NT2/D1 (cell line): ENCODE results near the gene SCN7A.
"Not testable (repeated sequence)": the region's sequence is repeated elsewhere in the genome, so short reads cannot be mapped to it uniquely, and the experiment has no call there.

Experiments used
- DNase-seq: peaks from one replicate; pipeline ENCODE4 v3.0.0-alpha.2; 2011; ENCODE audit warnings: low read depth, low spot score
- H3K27me3 ChIP-seq: 2 replicates; pipeline ENCODE4 v1.6.0; 2011; ENCODE audit warnings: mild to moderate bottlenecking; ENCODE audit not compliant: insufficient read length, insufficient read depth
- H3K36me3 ChIP-seq: 2 replicates; pipeline ENCODE4 v1.6.1; 2011; ENCODE audit warnings: mild to moderate bottlenecking, low read length, mixed read lengths; ENCODE audit not compliant: insufficient read depth, insufficient read length
- H3K4me1 ChIP-seq: 2 replicates; pipeline ENCODE4 v1.5.1; 2011; ENCODE audit not compliant: insufficient read depth, insufficient read length
- H3K4me3 ChIP-seq: 2 replicates; pipeline ENCODE4 v1.5.1; 2011; ENCODE audit warnings: low read depth; ENCODE audit not compliant: insufficient read length
- H3K9ac ChIP-seq: 2 replicates; pipeline ENCODE4 v1.6.0; 2011; ENCODE audit warnings: low read depth; ENCODE audit not compliant: insufficient read length
- H3K9me3 ChIP-seq: 2 replicates; pipeline ENCODE4 v1.5.1; 2011; ENCODE audit warnings: mild to moderate bottlenecking, low read length; ENCODE audit not compliant: insufficient read depth
- SUZ12 ChIP-seq: IDR thresholded peaks from 2 replicates; pipeline ENCODE4 v1.6.1; 2011; ENCODE audit not compliant: insufficient read length, insufficient read depth; ENCODE audit errors: extremely low read depth
- YY1 ChIP-seq: IDR thresholded peaks from 2 replicates; pipeline ENCODE4 v1.6.1; 2011; ENCODE audit not compliant: insufficient read length, insufficient read depth
- ZNF274 ChIP-seq: IDR thresholded peaks from 2 replicates; pipeline ENCODE4 v1.6.1; 2011; ENCODE audit warnings: mild to moderate bottlenecking, low read depth, low read length

SCN7A gene

DNA sequence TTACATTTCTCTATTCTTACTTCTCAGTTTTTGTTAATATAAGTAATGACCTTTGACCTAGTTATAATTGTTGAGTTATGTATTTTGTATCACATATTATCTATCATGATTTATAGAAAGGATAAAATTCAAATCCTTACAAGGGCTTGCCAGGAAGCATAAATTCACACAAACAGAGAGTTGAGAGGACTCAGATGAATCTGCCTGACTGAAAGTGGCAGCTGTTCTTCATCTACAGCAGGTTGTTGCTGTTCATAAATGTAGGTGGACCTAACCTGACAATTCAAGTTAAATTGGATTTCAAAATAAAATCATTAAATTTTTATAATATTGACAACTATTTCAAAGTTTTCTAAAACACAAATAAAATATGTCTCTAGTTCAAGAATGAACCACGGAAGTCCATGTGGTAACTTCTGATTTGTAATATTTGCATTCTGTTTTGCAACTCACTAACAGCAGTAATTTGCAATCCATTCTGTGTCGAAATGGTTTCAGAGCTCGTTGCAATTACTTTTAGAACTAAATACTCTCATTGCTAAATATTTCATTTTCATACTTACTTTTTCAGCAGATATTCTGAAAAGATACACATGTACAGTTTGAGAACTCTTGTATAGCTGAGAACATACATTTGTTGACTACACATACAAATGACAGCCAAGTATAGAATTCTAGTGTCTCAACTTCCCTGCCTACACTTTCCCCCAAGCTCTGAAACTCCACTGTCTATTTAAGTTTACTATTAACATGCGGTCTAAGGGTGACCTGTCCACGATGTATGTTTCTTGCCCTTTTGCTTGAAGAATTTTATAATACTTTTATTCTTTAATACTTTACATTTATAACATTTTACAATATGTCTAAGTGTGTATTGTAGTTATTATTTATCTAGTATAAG, 25.7 kb downstream of the SCN7A start:
- DNase-seq = no peak
- Histone ChIP-seq H3K36me3 (no peaks in the 10 kb centered on the region), H3K4me1 (no peaks in the 10 kb centered on the region), H3K4me3 (no peak overlapping the region), H3K27me3 (no peaks in the 10 kb centered on the region), H3K9me3 (no peaks in the 10 kb centered on the region), H3K9ac (no peak overlapping the region)
- TF ChIP-seq SUZ12 = no peak
- TF ChIP-seq ZNF274 = no peak
- no peak for TF ChIP-seq YY1

DNA sequence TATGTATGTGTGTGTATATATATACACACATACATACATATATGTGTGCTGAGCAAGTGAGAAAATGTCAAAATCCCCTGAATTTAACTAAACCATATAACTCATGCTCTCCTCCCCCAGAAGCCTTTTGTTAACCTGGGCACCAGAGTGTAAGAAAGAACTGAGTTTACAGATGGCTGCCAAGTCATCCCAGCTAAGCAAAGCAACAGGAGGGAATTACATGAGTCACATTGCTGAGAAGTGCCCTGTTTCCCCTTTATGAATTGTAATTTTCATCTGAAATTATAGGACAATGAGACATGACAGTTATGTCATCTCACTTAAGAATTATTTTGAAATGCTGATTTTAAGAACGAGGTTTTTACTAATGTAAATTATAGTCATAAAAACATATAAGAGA, 29.9 kb downstream of the SCN7A start:
- Histone ChIP-seq H3K27me3 (no peaks in the 10 kb centered on the region), H3K36me3 (no peaks in the 10 kb centered on the region), H3K9me3 (no peaks in the 10 kb centered on the region), H3K4me3 (no peak overlapping the region), H3K4me1 (no peaks in the 10 kb centered on the region), H3K9ac (no peak overlapping the region)
- no peak for DNase-seq
- no peak for TF ChIP-seq ZNF274
- no peak for TF ChIP-seq YY1
- TF ChIP-seq SUZ12 = no peak

DNA sequence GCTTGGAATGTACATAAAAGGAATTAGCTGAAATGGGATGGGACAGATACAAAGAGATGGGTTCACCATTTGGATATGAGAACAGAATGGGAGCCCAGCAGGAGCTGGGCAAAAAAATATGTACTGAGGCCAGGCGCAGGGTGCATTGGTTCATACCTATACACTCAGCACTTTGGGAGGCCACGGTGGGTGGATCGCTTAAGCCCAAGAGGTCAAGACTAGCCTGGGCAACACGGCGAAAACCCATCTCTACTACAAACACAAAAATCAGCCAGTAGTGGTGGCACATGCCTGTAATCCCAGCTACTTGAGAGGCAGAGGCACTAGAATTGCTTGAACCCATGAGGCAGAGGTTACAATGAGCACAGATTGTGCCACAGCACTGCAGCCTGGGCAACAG, 30.4 kb downstream of the SCN7A start:
- Histone ChIP-seq H3K4me1 (no peaks in the 10 kb centered on the region), H3K9me3 (no peaks in the 10 kb centered on the region), H3K9ac (no peak overlapping the region), H3K4me3 (no peak overlapping the region), H3K27me3 (no peaks in the 10 kb centered on the region), H3K36me3 (no peaks in the 10 kb centered on the region)
- DNase-seq = no peak
- TF ChIP-seq SUZ12 (no peak), ZNF274 (no peak), YY1 (no peak)

DNA sequence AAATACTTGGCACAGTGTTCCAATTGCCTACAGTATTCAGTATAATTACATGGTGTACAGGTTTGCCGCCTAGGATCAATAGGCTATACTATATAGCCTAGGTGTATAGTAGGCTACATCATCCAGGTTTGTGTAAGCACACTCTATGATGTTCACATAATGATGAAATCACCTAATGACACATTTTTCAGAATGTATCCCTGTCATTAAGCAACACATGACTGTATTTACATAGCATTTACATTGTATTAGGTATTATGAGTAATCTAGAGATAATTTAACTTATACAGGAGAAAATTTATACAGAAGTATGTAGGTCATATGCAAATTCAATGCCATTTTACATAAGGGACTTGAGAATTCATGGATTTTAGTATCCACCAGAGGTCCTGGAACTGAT, 35.4 kb downstream of the SCN7A start:
- no peaks in the 10 kb centered on the region for H3K27me3 ChIP-seq
- no peak for DNase-seq
- no peak for TF ChIP-seq YY1
- no peak for TF ChIP-seq ZNF274
- TF ChIP-seq SUZ12 = no peak
- H3K4me3 ChIP-seq = no peak overlapping the region
- no peak overlapping the region for H3K9ac ChIP-seq
- H3K9me3 ChIP-seq = no peaks in the 10 kb centered on the region
- H3K36me3 ChIP-seq = no peaks in the 10 kb centered on the region
- no peaks in the 10 kb centered on the region for H3K4me1 ChIP-seq

DNA sequence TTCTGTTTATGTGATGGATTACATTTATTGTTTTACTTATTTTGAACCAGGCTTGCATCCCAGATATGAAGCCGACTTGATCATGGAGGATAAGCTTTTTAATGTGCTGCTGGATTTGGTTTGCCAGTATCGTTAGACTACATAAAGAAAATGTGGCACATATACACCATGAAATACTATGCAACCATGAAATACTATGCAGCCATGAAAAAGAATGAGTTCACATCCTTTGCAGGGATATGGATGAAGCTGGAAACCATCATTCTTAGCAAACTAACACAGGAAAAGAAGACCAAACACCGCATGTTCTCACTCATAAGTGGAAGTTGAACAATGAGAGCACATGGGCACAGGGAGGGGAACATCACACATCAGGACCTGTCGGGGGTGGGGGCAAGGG, 38.2 kb downstream of the SCN7A start:
- H3K9me3 ChIP-seq, H3K27me3 ChIP-seq, H3K4me3 ChIP-seq, DNase-seq, H3K9ac ChIP-seq, H3K4me1 ChIP-seq, H3K36me3 ChIP-seq: not testable (repeated sequence)

DNA sequence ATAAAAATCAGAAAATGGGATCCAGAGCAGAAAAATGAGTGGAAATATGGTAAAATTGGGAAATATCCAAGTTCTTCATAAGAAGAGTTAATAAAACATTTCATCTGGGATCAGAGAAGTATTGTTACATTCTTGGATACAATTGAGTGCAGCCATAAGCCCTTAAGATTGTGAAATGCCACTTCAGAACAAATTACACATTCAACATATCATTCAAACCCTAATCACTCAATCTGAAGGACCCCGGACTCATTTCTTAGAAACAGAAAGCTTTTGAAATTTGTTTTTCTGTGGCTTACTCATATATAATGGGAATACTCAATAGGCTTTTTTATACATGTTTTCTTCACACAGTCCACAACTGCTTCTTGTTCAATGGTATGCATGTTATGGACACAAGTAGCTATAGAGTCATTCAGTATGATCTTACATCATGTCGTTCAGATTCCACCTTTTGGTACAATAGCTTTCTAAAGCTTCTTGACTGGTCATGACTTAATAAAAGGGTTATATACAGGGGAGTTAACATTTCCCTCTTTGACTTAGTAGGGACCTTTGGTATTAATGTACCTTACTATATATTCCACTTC, 39.9 kb downstream of the SCN7A start:
- Histone ChIP-seq H3K9ac (no peak overlapping the region), H3K9me3 (no peaks in the 10 kb centered on the region), H3K4me3 (no peak overlapping the region), H3K4me1 (no peaks in the 10 kb centered on the region), H3K36me3 (no peaks in the 10 kb centered on the region), H3K27me3 (no peaks in the 10 kb centered on the region)
- no peak for DNase-seq
- TF ChIP-seq ZNF274 (no peak), SUZ12 (no peak), YY1 (no peak)

DNA sequence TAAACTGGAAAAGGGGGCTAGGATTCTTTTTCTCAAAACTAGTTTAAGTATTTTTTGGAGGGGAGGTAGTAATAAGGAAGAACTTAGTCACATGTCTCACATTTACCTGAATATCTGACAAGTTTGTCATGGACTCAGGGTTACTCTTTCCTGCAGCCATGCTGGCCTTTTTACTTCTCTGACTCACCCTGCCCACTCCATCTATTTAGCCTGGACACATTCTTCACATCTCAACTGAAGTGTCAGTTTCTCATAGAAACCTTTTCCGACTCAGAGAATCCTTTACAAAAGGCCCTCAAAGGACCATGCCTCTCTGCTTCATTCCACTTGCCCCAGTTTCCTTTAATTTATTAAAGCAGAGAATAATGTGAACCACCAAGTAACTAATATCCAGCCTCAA, 42.6 kb downstream of the SCN7A start:
- Histone ChIP-seq H3K9ac (no peak overlapping the region), H3K4me1 (no peaks in the 10 kb centered on the region), H3K36me3 (no peaks in the 10 kb centered on the region), H3K9me3 (no peaks in the 10 kb centered on the region), H3K27me3 (no peaks in the 10 kb centered on the region), H3K4me3 (no peak overlapping the region)
- TF ChIP-seq YY1 = no peak
- no peak for DNase-seq

DNA sequence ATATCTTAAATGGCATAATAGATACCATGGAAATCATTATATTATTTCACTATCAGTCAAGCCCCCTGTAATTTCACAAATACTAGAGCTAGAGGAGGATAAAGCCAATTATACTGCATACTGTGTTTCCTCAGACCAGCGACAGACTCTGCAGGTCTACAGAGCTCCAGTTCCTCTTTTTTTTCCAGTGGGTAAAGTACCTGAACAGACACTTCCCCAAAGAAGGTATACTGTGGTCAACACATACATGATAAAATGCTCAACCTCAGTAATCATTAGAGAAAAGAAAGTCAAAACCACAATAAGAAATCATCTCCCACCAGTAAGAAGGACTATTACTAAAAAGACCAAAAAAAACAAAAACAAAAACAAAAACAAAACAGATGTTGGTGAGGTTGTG, 44.6 kb downstream of the SCN7A start:
- H3K36me3 ChIP-seq = no peaks in the 10 kb centered on the region
- no peaks in the 10 kb centered on the region for H3K27me3 ChIP-seq
- H3K9ac ChIP-seq = no peak overlapping the region
- no peaks in the 10 kb centered on the region for H3K4me1 ChIP-seq
- no peak overlapping the region for H3K4me3 ChIP-seq
- no peak for DNase-seq
- H3K9me3 ChIP-seq = no peaks in the 10 kb centered on the region
- no peak for TF ChIP-seq YY1
- TF ChIP-seq SUZ12 = no peak
- no peak for TF ChIP-seq ZNF274
